HG02759 (cell line): ENCODE measurements around the gene BTBD2.
"Not testable (repeated sequence)": the region's sequence is repeated elsewhere in the genome, so short reads cannot be mapped to it uniquely, and the experiment has no call there.

Experiments used
- ATAC-seq: cut with Tn5 transposase; IDR thresholded peaks from one replicate; pipeline ENCODE4 v1.9.1; 2021; ENCODE audit warnings: mild to moderate bottlenecking, moderate library complexity; ENCODE audit not compliant: unreplicated experiment

BTBD2 gene

GRCh38 chr19:2040647-2041432, 25.3 kb upstream of the BTBD2 start:
- no peak for ATAC-seq

GRCh38 chr19:2039959-2040646, 24.6 kb upstream of the BTBD2 start:
- no peak for ATAC-seq

GRCh38 chr19:2039089-2039958, 23.8 kb upstream of the BTBD2 start:
- ATAC-seq, result no peak

GRCh38 chr19:2038284-2039088, 23.0 kb upstream of the BTBD2 start:
- ATAC-seq, result no peak

GRCh38 chr19:2037651-2038255, 22.2 kb upstream of the BTBD2 start:
- no peak for ATAC-seq

GRCh38 chr19:2036424-2036823, 20.9 kb upstream of the BTBD2 start:
- ATAC-seq, result no peak

- no peak for ATAC-seq
Measured at GRCh38 chr19:2035590-2035991, 20.1 kb upstream of the BTBD2 start.

GRCh38 chr19:2034729-2035589, 19.4 kb upstream of the BTBD2 start:
- ATAC-seq, result peak; percentile 44

GRCh38 chr19:2034253-2034652, 18.7 kb upstream of the BTBD2 start:
- not testable (repeated sequence) for ATAC-seq

- ATAC-seq, result no peak
Measured at GRCh38 chr19:2033825-2034159, 18.3 kb upstream of the BTBD2 start.

GRCh38 chr19:2033115-2033824, 17.8 kb upstream of the BTBD2 start:
- ATAC-seq, result no peak

GRCh38 chr19:2032296-2032941, 16.9 kb upstream of the BTBD2 start:
- no peak for ATAC-seq

- no peak for ATAC-seq
Measured at GRCh38 chr19:2027361-2027760, 11.8 kb upstream of the BTBD2 start.

GRCh38 chr19:2026770-2027169, 11.3 kb upstream of the BTBD2 start:
- no peak for ATAC-seq

- ATAC-seq, result no peak
Measured at GRCh38 chr19:2022289-2022688, 6.8 kb upstream of the BTBD2 start.

- no peak for ATAC-seq
Measured at GRCh38 chr19:2021453-2022140, 6.1 kb upstream of the BTBD2 start.

GRCh38 chr19:2018752-2019151, 3.2 kb upstream of the BTBD2 start:
- ATAC-seq, result no peak
